HG02840 (cell line): ENCODE data around the gene PCDH7.

ENCODE experiments used
- ATAC-seq: cut with Tn5 transposase; IDR thresholded peaks from one replicate; pipeline ENCODE4 v1.9.1; 2021; ENCODE audit warnings: mild to moderate bottlenecking, moderate library complexity, moderate number of reproducible peaks; ENCODE audit not compliant: unreplicated experiment, low FRiP score

Gene PCDH7, protein sequence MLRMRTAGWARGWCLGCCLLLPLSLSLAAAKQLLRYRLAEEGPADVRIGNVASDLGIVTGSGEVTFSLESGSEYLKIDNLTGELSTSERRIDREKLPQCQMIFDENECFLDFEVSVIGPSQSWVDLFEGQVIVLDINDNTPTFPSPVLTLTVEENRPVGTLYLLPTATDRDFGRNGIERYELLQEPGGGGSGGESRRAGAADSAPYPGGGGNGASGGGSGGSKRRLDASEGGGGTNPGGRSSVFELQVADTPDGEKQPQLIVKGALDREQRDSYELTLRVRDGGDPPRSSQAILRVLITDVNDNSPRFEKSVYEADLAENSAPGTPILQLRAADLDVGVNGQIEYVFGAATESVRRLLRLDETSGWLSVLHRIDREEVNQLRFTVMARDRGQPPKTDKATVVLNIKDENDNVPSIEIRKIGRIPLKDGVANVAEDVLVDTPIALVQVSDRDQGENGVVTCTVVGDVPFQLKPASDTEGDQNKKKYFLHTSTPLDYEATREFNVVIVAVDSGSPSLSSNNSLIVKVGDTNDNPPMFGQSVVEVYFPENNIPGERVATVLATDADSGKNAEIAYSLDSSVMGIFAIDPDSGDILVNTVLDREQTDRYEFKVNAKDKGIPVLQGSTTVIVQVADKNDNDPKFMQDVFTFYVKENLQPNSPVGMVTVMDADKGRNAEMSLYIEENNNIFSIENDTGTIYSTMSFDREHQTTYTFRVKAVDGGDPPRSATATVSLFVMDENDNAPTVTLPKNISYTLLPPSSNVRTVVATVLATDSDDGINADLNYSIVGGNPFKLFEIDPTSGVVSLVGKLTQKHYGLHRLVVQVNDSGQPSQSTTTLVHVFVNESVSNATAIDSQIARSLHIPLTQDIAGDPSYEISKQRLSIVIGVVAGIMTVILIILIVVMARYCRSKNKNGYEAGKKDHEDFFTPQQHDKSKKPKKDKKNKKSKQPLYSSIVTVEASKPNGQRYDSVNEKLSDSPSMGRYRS (N-terminal part only)

DNA sequence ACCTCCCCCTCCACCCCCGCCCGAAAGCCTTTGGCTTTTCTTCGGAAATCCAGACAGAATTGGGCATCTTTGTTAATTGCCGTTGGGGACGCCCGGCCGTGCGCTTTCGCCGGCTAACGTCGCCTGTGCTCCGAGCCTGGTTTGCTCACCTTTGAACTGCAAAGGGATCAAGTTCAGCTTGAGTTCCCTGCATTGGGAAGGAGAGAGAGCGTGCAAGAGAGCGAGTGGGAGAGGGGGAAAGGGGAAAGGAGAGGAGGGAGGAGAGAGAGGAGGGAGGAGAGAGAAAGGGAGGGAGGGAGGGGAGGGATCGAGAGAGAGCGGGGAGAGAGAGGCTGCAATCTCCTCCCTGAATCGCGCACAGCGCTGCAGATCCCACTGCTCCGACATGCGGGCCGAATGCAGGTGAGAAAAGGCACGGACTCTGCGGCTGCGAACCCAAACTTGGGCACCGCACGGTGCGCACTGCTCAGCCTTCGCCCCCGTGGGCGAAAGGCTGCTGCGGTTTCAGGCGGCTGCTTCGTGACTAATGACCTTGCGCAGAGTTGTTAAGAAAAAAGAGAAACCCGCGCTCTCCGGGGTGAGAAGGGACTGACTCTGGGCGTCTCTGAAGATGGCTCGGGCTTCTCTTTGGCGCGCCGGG, at the start of gene PCDH7:
PCDH7 (plus strand) TSS at position 349 of the 640 bp plus-strand sequence. CDS start 1,054 bp downstream, outside the sequence.
- ATAC-seq = no peak

DNA sequence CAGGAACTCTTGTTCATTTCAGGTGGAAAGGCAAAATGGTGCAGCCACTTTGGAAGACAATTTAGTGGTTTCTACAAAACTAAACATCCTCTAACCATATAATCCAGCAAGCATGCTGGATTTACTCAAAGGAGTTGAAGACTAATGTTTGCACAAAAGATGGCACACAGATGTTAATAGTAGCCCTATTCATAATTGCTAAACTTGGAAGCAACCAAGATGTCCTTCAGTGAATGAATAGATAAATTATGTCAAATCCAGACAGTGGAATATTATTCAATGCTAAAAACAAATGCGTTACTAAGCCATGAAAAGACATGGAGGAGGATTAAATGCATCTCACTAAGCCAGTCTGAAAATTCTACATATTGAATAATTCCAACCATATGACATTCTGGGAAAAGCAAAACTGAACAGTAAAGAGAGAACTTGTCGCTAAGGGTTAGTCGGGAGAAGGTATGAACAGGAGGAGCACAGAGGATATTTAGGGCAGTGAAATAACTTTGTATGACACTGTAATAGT, 48.2 kb upstream of the PCDH7 start:
- no peak for ATAC-seq

DNA sequence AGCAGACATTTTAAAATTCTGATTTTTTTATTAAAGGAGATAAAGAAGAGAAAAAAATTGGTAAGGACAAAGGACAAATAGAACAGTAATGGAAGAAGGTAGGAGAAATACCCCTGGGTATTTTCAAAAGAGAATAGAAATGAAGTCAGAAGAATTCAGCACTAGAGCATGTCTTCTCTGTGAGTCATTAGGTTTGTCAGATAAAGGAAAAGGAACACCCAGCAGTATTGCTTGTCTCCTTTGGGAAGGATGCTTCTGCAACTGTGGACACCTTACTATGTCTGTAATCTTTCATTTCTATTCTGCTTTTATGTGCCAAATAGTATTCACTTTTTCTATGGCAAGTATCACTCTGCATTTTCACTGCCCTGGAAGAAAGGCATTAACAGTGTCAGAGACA, 24.0 kb upstream of the PCDH7 start:
- no peak for ATAC-seq

DNA sequence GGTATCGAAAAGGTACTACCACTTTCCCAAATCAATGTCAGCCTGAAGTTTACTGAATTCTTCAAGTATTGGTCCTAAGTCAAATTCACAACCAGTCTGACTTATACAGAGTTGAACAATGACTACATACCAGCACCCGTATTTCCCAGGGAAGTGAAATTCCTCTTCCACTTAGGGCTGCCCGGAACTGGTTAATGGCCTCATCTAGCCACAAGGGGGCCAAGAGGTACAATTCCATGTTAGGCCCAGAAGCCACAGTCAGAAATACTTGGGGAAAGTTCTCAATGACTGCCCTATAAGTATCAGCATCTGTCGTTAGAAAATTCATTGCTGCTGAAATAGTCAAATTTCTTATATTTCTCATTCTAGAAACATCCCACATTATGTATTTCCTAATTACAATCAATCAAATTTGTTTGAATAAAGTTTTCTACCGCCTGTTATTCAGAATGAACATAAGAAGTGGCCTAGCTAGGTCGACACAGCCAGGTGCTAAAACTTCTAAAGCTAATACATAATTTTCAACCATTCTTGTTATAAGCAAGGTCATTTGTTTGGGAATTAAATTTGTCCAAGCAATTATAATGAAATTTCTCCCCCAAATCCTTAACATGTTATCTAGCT, 5.6 kb upstream of the PCDH7 start:
- no peak for ATAC-seq

DNA sequence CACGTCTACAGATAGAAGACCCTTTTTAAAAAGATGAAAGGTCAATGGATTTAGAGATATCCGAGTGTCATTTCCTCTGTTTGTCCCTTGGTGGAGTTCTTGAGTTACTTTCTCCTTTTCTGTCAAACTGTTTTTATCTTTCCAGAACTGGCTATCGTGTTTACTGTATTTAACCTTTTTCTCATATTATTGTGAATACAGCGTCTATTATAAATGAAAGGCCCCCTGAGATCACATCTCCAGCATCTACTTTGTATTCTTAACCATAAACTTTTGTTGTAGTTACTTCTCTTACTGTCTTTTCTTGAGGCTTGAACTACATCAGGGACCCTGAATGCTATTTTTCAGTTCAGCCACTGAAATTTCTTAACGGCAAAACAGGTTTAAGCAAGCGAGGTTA, 4.0 kb upstream of the PCDH7 start:
- no peak for ATAC-seq

DNA sequence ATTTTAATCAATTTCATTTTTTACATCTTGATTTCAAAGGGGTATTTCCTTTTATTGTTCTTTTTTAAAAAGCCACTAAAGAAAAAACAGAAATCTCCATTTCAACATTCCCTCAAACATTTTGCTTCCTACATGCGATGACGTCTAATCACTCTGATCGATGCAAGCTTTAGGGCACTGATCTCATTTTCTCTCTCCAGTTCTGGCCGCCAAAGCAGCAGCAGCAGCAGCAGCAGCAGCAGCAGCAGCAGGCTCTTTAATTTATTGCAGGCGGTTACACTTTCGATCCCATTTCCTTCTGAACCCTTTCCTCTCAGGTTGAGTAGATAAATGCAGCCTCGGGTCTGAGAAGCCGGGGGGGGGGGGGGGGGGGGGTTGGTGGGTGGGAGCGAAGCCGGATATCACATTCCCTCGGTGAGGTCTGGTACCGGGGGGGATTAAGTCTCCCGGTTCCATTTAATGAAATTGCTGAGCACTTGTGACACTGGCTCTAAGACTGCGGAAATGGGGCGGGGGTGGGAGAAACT, 3.4 kb upstream of the PCDH7 start:
- no peak for ATAC-seq

DNA sequence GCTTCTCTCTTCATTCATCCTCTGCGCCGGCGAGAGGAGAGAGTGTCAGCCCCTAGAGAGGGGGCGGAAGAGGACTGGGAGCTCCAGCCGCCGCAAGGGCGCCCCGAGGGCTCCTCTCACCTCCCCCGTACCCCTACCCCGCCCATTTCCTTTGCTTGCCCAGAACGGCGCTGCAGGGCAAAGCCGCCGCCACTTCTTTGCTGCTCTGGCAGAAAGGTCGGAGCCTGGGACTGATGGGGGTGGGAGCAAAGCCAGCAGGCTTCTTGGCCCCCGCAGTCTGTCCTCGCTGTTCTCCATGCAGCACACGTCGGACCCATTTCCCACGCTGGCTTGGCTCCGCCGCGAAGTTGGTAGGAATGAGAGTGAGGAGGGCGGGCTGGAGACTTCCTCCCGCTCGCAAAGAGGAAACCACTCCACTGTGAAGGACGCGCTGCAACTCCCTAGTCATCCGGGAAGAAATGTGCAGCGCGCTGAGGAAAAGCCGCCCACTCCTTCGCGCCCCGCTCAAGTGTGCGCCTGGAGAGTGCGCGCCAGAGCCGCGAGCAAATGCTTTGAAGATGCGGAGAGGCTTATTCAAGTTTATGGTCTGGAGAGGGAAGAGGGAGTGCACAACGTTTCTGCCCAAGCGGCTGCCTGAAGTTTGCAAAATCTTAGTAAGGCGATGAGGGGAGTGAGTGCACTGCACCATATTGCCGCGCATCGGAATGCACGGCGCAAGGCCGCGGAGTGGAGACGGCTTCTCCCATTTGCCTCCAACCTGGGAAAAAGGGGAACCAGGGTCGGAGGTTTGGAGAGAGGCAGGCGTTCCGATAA, 2.8 kb upstream of the PCDH7 start:
- no peak for ATAC-seq

DNA sequence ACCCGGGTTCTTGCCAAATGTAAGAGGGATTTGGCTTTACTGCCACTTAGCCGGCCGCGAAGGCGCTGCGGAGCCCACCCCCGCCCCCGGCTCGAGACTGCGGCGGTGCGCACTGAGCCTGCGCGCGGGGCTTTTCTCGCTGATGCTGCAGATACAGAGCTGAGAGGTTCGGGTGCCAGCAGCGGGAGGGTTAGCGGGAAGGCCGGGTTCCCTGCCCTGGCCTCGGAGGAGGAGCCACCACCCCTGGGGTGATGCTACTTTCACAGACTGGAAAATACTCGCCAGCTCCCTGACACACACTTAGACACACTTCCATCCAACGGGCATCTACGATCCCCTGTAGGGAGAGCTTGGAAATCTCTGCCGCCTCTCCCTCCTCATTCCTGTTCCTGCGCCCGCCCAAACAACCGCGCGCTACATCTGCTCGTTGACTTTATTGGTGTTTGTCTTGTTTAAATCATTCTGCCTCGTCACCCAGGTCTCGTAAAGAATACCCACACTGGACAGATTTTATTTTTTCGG, 2.1 kb upstream of the PCDH7 start:
- ATAC-seq = no peak

DNA sequence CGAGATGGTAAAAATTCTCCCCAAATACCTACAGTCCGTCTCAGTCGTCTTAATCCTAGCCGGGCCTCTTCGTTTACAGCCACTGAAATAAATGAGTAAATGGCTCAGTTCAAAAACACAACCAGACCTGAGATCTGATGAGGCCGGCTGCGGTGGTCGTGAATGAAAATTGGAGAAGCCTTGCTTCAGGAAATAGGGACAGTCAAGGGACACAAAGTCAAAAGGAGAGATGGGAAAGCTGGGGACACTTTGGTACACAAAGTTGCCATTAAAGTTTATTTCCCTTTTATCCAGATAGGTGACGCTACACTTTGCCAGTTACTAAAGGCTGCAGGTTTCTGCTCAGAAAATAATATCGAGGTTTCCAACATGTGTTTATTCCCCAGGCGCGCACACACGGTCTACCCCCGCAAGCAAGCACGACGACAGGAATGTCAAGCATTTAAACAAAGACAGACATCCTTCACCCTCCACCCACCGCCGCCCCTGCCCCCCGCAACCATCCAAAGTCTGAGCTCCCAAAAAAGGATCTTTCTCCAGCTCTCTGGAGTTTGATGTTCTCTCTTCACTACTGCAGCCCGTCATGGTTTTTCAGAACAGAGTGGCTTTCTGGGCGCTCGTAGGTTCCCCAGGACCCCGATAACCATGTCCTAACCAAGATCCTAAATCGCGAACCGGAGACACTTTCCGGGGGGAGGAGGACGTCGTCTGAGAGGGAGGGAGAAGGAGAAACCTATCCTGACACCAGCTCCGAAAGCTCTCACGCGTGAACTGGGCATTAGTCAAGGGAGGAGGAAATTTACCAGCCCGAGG, 1.3 kb upstream of the PCDH7 start:
- ATAC-seq = no peak

DNA sequence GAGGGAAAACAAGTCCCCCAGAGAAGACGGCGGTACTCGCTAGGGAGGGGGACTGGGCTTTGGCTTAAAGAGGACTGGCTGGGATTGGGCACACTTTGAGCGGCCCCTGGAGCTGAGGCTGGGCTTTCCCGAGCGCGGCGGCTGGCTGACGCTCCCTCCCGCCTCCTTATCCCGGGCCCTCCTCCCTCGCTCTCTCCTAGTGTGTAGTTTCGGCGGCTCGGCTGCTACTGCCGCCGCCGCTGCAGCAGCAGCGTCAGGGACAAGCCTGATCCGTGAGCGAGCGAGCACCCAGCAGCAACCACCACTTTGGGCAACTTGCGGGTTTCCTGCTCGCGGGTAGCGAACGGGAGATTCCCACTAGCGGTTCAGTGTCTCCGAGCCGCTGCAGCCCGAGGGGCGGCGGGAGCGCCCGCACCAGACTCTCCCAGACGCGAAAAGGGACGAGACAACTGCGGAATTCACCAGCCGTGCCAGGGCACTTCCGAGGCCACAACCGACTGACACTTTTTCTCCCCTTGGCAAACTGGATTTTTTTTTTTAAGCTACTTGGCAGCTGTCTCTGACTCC, 632 bp upstream of the PCDH7 start:
- no peak for ATAC-seq

DNA sequence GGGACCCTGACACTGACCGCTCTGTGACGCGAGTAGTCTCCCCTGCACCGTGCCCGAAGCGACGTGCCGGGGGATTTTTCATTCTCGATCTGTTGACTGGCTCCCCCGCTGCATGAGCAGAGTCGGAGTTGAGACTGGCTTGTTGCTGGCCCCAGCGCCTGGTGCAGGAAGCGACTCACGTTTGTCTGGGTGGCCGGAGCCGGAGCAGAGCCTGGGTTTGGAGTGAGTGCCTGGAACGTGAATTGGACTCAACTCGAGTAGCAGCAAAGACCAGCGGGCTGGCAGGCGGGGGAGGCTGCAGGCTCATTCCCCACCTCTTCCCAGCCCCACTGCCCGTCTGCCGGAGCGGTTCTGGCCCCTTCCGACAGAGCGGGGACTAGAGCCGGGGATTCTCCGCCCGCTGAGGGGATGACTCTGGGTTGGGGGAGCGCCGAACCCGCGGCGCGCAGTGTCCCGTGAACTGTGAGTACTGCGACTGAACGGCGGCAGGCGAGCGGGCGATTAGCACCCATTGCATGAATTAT, 554 bp downstream of the PCDH7 start:
- ATAC-seq = no peak

DNA sequence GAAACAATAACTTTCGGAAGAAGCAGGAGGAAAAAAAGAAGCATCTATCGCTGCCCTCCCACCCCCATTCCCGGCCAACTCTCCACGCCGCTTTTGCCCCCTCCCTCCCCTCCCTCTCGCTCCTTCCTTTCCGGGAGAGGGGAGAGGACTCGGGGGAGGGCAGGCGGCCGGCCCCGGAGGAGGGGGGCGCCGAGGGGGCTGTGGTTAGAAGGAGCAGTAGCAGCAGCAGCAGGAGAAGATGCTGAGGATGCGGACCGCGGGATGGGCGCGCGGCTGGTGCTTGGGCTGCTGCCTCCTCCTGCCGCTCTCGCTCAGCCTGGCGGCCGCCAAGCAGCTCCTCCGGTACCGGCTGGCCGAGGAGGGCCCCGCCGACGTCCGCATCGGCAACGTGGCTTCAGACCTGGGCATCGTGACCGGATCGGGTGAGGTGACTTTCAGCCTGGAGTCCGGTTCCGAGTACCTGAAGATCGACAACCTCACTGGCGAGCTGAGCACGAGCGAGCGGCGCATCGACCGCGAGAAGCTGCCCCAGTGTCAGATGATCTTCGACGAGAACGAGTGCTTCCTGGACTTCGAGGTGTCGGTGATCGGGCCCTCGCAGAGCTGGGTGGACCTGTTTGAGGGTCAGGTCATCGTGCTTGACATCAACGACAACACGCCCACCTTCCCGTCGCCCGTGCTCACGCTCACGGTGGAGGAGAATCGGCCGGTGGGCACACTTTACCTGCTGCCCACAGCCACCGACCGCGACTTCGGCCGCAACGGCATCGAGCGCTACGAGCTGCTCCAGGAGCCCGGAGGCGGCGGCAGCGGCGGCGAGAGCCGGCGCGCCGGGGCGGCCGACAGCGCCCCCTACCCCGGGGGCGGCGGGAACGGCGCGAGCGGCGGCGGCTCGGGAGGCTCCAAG, 1.3 kb downstream of the PCDH7 start:
- ATAC-seq = no peak

DNA sequence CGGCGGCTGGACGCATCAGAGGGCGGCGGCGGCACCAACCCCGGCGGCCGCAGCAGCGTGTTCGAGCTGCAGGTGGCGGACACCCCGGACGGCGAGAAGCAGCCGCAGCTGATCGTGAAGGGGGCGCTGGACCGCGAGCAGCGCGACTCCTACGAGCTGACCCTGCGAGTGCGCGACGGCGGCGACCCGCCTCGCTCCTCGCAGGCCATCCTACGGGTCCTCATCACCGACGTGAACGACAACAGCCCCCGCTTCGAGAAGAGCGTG, 1.9 kb downstream of the PCDH7 start:
- no peak for ATAC-seq

DNA sequence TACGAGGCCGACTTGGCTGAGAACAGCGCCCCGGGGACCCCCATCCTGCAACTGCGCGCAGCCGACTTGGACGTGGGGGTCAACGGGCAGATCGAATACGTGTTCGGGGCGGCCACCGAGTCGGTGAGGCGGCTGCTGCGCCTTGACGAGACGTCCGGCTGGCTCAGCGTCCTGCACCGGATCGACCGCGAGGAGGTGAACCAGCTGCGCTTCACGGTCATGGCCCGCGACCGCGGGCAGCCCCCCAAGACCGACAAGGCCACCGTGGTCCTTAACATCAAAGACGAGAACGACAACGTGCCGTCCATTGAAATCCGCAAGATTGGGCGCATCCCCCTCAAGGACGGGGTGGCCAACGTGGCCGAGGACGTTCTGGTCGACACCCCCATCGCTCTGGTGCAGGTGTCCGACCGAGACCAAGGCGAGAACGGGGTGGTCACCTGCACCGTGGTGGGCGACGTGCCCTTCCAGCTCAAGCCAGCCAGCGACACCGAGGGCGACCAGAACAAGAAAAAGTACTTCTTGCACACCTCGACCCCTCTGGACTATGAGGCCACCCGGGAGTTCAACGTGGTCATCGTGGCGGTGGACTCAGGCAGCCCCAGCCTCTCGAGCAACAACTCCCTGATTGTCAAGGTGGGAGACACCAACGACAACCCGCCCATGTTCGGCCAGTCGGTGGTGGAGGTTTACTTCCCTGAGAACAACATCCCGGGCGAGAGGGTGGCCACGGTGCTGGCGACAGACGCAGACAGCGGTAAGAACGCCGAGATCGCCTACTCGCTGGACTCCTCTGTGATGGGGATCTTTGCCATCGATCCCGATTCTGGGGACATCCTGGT, 2.4 kb downstream of the PCDH7 start:
- ATAC-seq = no peak

DNA sequence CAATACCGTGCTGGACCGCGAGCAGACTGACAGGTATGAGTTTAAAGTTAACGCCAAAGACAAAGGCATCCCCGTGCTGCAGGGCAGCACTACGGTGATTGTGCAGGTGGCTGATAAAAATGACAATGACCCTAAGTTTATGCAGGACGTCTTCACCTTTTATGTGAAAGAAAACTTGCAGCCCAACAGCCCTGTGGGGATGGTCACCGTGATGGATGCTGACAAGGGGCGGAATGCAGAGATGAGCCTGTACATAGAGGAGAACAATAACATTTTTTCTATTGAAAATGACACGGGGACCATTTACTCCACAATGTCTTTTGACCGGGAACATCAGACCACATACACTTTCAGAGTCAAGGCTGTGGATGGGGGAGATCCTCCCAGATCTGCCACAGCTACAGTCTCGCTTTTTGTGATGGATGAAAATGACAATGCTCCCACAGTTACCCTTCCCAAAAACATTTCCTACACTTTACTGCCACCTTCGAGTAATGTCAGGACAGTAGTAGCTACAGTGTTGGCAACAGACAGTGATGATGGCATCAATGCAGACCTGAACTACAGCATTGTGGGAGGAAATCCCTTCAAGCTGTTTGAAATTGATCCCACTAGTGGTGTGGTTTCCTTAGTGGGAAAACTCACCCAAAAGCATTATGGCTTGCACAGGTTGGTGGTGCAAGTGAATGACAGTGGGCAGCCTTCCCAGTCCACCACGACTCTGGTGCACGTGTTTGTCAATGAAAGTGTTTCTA, 3.2 kb downstream of the PCDH7 start:
- ATAC-seq = no peak
